ENCODE data around the gene BSND. TPM values are rescaled to one million over a fixed set of nuclear protein-coding genes. Genes with fewer than 3 reads are reported as not detected.

BSND gene
- total RNA-seq, 1 experiment from 2014 or later: 0.42 TPM

DNA sequence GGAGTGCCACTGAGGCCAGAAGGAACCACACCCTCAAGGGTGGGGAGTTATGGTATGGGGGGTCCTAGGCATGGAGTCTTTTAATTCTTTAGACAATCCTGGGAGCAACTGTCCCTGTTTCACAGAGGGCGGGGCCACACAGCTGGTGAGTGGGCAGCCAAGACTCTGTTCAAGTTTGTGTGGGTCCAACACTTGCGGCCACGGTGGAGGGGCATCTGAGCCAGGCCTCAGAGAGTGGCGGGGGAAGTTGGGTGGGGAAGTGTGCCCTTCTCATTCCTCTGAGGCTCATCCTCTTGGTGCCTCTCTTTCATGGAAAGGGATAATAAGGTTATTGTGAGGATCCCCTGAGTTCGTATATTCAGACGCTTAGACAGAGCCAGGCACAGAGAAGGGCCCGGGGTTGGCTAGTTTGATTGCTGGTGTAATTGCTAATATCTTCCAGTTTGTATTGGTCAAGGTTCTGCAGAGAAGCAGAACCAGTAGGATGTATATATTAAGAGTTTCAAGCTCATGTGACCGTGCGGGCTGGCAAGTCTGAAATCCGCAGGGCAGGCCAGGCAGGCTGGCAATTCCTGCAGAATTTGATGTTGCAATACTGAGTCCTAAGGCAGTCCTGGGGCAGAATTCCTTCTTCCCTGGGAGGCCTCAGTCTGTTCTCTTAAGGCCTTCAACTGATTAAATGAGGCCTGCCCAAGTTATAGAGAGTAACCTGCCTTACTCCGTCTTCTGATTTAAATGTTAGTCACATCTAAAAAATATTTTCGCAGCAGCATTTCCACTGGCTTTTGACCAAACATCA is 56.5 kb downstream of the BSND start (continued):
- TF ChIP-seq NR1H2 (CRISPR knock-in tag; IDR thresholded peaks at IDR 0.05) (no peak), NFATC4 (CRISPR knock-in tag; IDR thresholded peaks at IDR 0.05) (no peak)
- TF ChIP-seq, protein P1, sequence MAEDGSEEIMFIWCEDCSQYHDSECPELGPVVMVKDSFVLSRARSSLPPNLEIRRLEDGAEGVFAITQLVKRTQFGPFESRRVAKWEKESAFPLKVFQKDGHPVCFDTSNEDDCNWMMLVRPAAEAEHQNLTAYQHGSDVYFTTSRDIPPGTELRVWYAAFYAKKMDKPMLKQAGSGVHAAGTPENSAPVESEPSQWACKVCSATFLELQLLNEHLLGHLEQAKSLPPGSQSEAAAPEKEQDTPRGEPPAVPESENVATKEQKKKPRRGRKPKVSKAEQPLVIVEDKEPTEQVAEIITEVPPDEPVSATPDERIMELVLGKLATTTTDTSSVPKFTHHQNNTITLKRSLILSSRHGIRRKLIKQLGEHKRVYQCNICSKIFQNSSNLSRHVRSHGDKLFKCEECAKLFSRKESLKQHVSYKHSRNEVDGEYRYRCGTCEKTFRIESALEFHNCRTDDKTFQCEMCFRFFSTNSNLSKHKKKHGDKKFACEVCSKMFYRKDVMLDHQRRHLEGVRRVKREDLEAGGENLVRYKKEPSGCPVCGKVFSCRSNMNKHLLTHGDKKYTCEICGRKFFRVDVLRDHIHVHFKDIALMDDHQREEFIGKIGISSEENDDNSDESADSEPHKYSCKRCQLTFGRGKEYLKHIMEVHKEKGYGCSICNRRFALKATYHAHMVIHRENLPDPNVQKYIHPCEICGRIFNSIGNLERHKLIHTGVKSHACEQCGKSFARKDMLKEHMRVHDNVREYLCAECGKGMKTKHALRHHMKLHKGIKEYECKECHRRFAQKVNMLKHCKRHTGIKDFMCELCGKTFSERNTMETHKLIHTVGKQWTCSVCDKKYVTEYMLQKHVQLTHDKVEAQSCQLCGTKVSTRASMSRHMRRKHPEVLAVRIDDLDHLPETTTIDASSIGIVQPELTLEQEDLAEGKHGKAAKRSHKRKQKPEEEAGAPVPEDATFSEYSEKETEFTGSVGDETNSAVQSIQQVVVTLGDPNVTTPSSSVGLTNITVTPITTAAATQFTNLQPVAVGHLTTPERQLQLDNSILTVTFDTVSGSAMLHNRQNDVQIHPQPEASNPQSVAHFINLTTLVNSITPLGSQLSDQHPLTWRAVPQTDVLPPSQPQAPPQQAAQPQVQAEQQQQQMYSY (CRISPR knock-in tag; IDR thresholded peaks at IDR 0.05): no peak

DNA sequence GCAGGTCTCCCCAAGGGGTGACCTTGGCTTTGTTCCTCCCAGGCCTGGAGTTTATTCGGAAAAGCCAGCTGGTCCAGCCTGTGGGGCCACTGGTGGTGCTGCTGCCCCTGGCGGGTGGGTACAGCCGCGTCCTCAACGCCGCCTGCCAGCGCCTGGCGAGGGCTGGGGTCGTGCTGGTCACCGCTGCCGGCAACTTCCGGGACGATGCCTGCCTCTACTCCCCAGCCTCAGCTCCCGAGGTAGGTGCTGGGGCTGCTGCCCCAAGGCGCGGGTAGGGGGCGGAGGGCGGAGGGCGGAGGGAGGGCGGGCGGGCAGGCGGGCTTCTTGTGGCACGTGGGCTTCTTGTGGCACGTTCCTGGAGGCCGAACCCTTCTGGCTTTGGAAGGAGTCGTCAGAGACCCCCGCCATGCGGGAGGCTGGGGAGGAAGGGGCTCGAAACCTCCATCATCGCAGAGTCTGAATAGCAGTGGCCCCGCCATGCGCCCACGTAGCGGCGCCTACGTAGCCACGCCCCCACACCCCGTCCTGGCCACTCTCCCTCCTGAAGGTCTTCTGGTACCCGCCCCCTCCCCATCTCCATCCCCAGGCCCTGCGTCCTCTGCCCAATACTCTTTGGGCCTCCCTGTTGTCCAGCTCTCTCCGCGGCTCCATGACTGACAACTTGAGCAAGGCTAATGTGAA is 57.4 kb downstream of the BSND start:
- ATAC-seq: no peak
- Mint-ChIP-seq H3K4me3 (no peak overlapping the region), H3K27me3 (ENCODE audit: low read depth) (no peaks in the 10 kb centered on the region), H3K36me3 (peaks cover 44% of the 10 kb centered on the region), H3K27ac (no peak overlapping the region), H3K9me3 (no peaks in the 10 kb centered on the region), H3K4me1 (no peaks in the 10 kb centered on the region)
- ChIA-PET POLR2A (no interaction called here), CTCF (no interaction called here)
- TF ChIP-seq, protein P1 (CRISPR knock-in tag; IDR thresholded peaks at IDR 0.05): no peak
- TF ChIP-seq TEAD1 (CRISPR knock-in tag; IDR thresholded peaks at IDR 0.05): no peak
- no peak for DNase-seq (ENCODE audit: low spot score)

DNA sequence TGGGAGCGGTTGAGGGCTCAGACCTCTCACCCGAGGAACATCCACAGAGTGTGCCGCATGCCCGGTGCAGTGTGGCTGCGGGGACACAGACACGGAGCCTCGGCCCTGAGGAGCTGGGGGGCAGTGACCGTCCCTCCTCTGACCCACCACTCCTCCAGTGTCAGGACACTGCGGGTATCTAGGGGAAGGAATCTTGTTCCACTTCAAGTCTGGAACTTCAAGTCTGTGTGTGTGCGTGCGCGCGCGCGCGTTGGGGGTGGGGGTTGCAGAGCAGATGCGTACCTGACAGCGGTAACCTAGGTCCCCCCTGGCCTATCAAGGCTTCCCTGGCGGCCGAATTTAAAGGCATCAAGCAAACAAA is 57.9 kb downstream of the BSND start:
- ChIA-PET POLR2A (no interaction called here), CTCF (no interaction called here)
- Mint-ChIP-seq H3K27ac (no peak overlapping the region), H3K36me3 (peaks cover 40% of the 10 kb centered on the region), H3K4me3 (no peak overlapping the region), H3K4me1 (no peaks in the 10 kb centered on the region), H3K27me3 (ENCODE audit: low read depth) (no peaks in the 10 kb centered on the region), H3K9me3 (no peaks in the 10 kb centered on the region)
- no peak for ATAC-seq
- no peak for DNase-seq (ENCODE audit: low spot score)
- TF ChIP-seq, protein P2, sequence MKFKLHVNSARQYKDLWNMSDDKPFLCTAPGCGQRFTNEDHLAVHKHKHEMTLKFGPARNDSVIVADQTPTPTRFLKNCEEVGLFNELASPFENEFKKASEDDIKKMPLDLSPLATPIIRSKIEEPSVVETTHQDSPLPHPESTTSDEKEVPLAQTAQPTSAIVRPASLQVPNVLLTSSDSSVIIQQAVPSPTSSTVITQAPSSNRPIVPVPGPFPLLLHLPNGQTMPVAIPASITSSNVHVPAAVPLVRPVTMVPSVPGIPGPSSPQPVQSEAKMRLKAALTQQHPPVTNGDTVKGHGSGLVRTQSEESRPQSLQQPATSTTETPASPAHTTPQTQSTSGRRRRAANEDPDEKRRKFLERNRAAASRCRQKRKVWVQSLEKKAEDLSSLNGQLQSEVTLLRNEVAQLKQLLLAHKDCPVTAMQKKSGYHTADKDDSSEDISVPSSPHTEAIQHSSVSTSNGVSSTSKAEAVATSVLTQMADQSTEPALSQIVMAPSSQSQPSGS (CRISPR knock-in tag; IDR thresholded peaks at IDR 0.05; ENCODE audit: borderline replicate concordance, low read depth): no peak
- TF ChIP-seq ZNF416 (CRISPR knock-in tag; IDR thresholded peaks at IDR 0.05) (no peak), CREB1 (CRISPR knock-in tag; IDR thresholded peaks at IDR 0.05) (no peak), ZNF671 (CRISPR knock-in tag; IDR thresholded peaks at IDR 0.05) (no peak), ZNF263 (CRISPR knock-in tag; IDR thresholded peaks at IDR 0.05; ENCODE audit: low read depth) (no peak), ZNF219 (CRISPR knock-in tag; IDR thresholded peaks at IDR 0.05; ENCODE audit: borderline replicate concordance) (no peak), GRHL2 (CRISPR knock-in tag; IDR thresholded peaks at IDR 0.05; ENCODE audit: insufficient replicate concordance, severe bottlenecking) (no peak), ZNF232 (CRISPR knock-in tag; IDR thresholded peaks at IDR 0.05) (no peak), TEAD4 (CRISPR knock-in tag; IDR thresholded peaks at IDR 0.05) (no peak), CREM (CRISPR knock-in tag; IDR thresholded peaks at IDR 0.05) (no peak)
- TF ChIP-seq, protein P3, sequence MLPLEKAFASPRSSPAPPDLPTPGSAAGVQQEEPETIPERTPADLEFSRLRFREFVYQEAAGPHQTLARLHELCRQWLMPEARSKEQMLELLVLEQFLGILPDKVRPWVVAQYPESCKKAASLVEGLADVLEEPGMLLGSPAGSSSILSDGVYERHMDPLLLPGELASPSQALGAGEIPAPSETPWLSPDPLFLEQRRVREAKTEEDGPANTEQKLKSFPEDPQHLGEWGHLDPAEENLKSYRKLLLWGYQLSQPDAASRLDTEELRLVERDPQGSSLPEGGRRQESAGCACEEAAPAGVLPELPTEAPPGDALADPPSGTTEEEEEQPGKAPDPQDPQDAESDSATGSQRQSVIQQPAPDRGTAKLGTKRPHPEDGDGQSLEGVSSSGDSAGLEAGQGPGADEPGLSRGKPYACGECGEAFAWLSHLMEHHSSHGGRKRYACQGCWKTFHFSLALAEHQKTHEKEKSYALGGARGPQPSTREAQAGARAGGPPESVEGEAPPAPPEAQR (CRISPR knock-in tag; IDR thresholded peaks at IDR 0.05): no peak
- TF ChIP-seq, protein P4, sequence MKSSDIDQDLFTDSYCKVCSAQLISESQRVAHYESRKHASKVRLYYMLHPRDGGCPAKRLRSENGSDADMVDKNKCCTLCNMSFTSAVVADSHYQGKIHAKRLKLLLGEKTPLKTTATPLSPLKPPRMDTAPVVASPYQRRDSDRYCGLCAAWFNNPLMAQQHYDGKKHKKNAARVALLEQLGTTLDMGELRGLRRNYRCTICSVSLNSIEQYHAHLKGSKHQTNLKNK (CRISPR knock-in tag; IDR thresholded peaks at IDR 0.05): no peak
- TF ChIP-seq, protein P5, sequence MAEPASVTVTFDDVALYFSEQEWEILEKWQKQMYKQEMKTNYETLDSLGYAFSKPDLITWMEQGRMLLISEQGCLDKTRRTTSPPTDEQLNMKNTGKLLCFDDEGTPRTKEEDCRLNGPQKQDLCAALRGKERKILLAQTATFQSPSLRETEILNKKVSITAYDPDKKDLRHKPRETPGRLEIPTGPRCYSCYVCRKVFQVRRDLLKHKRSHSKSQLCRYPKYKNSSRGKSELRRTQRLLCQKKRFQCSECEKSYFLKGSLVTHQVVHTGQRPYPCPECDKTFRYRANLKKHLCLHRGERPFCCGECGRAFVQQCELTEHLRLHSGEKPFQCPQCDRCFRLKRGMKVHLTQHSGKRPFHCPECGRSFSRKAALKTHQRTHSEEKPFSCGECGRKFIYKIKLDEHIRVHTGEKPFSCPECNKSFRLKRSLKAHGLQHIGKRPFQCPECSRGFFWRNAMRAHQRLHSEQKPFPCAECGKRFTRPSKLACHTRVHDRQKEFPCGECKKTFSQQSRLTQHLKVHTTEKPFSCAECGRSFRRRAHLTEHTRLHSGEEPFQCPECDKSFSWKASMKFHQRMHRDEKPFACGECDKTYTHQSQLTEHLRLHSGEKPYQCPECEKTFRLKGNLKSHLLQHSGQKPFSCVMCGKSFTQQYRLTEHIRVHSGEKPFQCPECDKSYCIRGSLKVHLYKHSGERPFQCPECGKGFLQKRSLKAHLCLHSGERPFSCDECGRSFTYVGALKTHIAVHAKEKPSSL (CRISPR knock-in tag; conservative IDR thresholded peaks at IDR 0.05): no peak
- TF ChIP-seq, protein P6, sequence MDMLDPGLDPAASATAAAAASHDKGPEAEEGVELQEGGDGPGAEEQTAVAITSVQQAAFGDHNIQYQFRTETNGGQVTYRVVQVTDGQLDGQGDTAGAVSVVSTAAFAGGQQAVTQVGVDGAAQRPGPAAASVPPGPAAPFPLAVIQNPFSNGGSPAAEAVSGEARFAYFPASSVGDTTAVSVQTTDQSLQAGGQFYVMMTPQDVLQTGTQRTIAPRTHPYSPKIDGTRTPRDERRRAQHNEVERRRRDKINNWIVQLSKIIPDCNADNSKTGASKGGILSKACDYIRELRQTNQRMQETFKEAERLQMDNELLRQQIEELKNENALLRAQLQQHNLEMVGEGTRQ (CRISPR knock-in tag; IDR thresholded peaks at IDR 0.05): no peak
